ENCODE measurements around the gene BCL2L1.
"Not testable (repeated sequence)": the region's sequence is repeated elsewhere in the genome, so short reads cannot be mapped to it uniquely, and the experiment has no call there.

BCL2L1 gene

GRCh38 chr20:31648104-31648503 is 74.6 kb downstream of the BCL2L1 start:
- DNase-seq (ENCODE audit: low read depth in 2 of 2): not testable (repeated sequence)

- DNase-seq (ENCODE audit: low read depth in 2 of 2): no peak
These were observed 78.0 kb downstream of the BCL2L1 start for GRCh38 chr20:31644701-31645100.

GRCh38 chr20:31643522-31643921 is 79.1 kb downstream of the BCL2L1 start:
- no peak for DNase-seq (ENCODE audit: low read depth in 2 of 2)

GRCh38 chr20:31642837-31643236 is 79.8 kb downstream of the BCL2L1 start:
- DNase-seq (ENCODE audit: low read depth in 2 of 2): no peak

GRCh38 chr20:31641391-31641790 is 81.3 kb downstream of the BCL2L1 start:
- DNase-seq (ENCODE audit: low read depth in 2 of 2): no peak

- DNase-seq (ENCODE audit: low read depth in 2 of 2): no peak
These were observed 82.4 kb downstream of the BCL2L1 start for GRCh38 chr20:31640259-31640658.

GRCh38 chr20:31638816-31639215 is 83.9 kb downstream of the BCL2L1 start:
- no peak for DNase-seq (ENCODE audit: low read depth in 2 of 2)

- no peak for DNase-seq (ENCODE audit: low read depth in 2 of 2)
These were observed 84.4 kb downstream of the BCL2L1 start for GRCh38 chr20:31638317-31638716.

GRCh38 chr20:31637660-31638059 is 85.0 kb downstream of the BCL2L1 start, which contains the start of gene COX4I2:
TSS of gene COX4I2 (plus strand) at chr20:31637912. CDS start at chr20:31639018, 1,106 bp downstream.
- no peak for DNase-seq (ENCODE audit: low read depth in 2 of 2)

- DNase-seq (ENCODE audit: low read depth in 2 of 2): no peak
These were observed 89.2 kb downstream of the BCL2L1 start for GRCh38 chr20:31633339-31633914.

GRCh38 chr20:31632548-31633338 is 89.9 kb downstream of the BCL2L1 start:
- no peak for DNase-seq (ENCODE audit: low read depth in 2 of 2)

GRCh38 chr20:31630187-31630790 is 92.4 kb downstream of the BCL2L1 start:
- no peak for DNase-seq (ENCODE audit: low read depth in 2 of 2)

- not testable (repeated sequence) for DNase-seq (ENCODE audit: low read depth in 2 of 2)
These were observed 94.6 kb downstream of the BCL2L1 start for GRCh38 chr20:31628057-31628456.

GRCh38 chr20:31626534-31626933 is 96.1 kb downstream of the BCL2L1 start:
- DNase-seq (ENCODE audit: low read depth in 2 of 2): not testable (repeated sequence)

- DNase-seq (ENCODE audit: low read depth in 2 of 2): not testable (repeated sequence)
These were observed 99.6 kb downstream of the BCL2L1 start for GRCh38 chr20:31623123-31623505.

GRCh38 chr20:31620246-31620645 is 102.4 kb downstream of the BCL2L1 start:
- DNase-seq (ENCODE audit: low read depth in 2 of 2): no peak

GRCh38 chr20:31617432-31618104 is 105.1 kb downstream of the BCL2L1 start:
- DNase-seq (ENCODE audit: low read depth in 2 of 2): no peak

- DNase-seq (ENCODE audit: low read depth in 2 of 2): no peak
These were observed 107.3 kb downstream of the BCL2L1 start for GRCh38 chr20:31615416-31615815.

All from activated CD4-positive, alpha-beta T cell treated with anti-CD3 and anti-CD28 coated beads for 24 hours (primary cell).